NK-92 treated with Interleukin-12 subunit alpha and Interleukin-12 subunit beta, amount 100 ng/mL, for 24 hours (cell line): ENCODE results near the gene ENTREP1.
"Not testable (repeated sequence)": the region's sequence is repeated elsewhere in the genome, so short reads cannot be mapped to it uniquely, and the experiment has no call there.

Experiments
- DNase-seq: peaks from one replicate; lab custom pipeline; 2025; lab: John Stamatoyannopoulos, UW

The ENTREP1 gene

GRCh38 chr9:69411931-69412740 is 87.1 kb downstream of the ENTREP1 start:
- DNase-seq: no peak

- DNase-seq: no peak
Observed at GRCh38 chr9:69412741-69413150, 87.7 kb downstream of the ENTREP1 start.

- DNase-seq: no peak
Observed at GRCh38 chr9:69420611-69421270, 95.7 kb downstream of the ENTREP1 start.

- peak; percentile 37 for DNase-seq
Observed at GRCh38 chr9:69421908-69422801, 97.1 kb downstream of the ENTREP1 start.

GRCh38 chr9:69425136-69425801 is 100.3 kb downstream of the ENTREP1 start:
- no peak for DNase-seq

DNA sequence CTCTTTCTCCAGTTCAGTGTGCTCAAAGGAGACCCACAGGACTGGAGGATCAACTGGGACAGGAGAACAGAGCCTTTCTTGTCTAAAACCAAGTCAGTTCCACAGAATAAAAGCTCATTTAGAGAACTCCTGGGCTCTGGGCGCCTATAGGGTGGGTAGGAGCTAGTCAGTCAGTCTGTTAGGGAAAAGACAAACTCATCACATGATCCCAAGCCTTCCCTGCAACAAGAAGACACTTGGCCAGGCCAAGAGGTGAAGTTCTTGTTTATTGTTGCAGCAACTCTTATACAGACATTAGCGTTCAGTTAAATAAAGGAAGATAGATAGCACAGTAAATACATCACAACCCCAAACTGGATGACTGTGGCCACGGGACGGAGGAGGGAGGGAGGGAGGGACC is 102.3 kb downstream of the ENTREP1 start:
- no peak for DNase-seq

- DNase-seq: no peak
Observed at GRCh38 chr9:69428017-69428785, 103.2 kb downstream of the ENTREP1 start.

DNA sequence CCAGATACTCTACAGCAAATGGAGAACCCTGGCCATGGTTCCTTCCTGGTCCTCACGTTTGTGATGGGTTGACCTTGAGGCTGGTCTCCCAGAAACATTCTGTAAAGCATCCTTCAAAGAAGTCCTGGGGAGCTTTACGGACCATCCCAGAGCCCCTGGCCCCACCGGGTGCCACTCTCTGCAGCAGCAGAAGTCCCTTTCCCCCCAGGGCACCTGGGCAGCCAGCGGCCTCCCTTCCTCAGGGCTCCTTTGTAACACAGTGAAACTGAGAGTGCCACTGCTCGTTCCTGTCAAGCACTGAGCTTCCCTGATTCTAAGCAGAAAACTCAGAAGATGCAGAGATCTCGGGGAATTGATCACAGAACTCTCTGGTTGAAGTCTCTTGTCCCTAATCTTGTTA is 104.3 kb downstream of the ENTREP1 start:
- no peak for DNase-seq

DNA sequence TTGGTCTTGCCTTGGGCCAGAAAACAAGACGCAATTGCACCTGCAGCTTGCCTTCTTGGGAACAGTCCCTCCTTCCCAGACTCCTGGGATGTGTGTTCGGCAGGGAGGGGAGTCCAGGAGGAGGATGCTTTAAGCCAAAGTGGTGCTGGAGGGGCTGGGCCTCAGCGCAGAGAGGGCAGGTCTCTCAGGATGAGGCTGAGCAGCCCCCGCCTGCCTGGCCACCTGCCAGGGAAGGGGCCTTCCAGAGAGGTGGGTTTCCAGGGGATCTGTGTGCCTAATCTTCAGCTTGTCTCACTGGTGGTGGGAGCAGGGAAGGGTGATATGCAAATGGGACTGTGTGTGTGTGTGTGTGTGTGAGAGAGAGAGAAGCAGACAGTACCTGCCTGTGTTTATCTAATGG is 105.2 kb downstream of the ENTREP1 start:
- no peak for DNase-seq

GRCh38 chr9:69431203-69431602 is 106.2 kb downstream of the ENTREP1 start:
- DNase-seq: no peak

- peak; percentile 2 for DNase-seq
Observed at GRCh38 chr9:69431777-69432176, 106.8 kb downstream of the ENTREP1 start.

DNA sequence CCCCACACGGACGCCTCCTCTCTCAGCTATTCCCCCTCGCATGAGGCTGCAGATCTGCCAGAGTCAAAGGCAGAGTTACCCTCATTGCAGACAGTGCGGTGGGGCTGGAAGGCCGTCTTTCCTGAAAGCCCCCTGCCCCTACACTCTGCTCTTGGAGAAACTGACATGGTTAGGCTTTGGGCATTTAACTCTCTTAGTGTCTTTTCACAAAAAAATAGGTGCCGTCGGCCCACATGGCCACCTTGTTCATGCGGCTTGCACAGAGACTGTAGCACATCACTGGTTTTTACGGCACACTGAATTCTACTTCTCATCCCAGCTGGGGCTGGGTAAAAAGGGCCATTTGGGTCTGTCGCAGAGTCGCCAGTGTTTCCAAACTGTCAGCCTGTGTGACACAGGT is 107.6 kb downstream of the ENTREP1 start:
- DNase-seq: no peak

DNA sequence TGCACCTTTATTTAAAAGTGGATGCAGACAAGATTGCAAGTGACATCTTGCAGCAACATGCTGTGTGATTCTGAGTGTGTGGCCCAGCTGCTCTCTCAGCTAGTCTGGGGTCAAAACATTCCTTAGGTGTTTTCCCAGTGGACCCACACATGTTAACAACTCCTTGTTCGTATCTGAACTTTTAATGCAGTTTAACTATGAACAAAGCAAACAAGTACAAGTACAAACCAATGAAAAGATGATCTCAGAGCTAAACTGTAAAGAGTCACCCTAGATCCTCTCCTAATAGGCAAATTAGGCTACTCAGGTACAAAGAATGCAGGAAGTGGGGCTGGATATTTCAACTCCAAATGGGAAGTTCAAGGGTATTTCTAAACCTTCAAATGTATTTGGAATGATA is 108.4 kb downstream of the ENTREP1 start:
- DNase-seq: no peak

DNA sequence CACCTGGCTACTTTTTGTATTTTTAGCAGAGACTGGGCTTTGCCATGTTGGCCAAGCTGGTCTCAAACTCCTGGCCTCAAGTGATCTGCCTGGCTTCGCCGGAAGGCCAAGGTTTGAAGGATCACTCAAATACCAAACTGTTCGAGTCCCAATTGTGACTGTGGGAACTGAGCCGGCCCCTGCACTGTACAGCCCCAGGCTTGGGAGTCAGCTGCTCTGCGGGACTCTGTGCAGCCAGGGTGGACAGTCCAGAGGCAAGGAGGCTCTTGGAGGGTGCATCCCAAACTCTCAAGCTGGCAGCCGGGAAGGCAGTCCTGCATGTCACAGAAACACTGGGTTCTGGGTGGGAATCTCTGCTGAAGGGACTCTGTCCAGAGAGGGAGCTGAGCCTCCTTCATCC is 109.0 kb downstream of the ENTREP1 start:
- no peak for DNase-seq

- not testable (repeated sequence) for DNase-seq
Observed at GRCh38 chr9:69439654-69440053, 114.6 kb downstream of the ENTREP1 start.

DNA sequence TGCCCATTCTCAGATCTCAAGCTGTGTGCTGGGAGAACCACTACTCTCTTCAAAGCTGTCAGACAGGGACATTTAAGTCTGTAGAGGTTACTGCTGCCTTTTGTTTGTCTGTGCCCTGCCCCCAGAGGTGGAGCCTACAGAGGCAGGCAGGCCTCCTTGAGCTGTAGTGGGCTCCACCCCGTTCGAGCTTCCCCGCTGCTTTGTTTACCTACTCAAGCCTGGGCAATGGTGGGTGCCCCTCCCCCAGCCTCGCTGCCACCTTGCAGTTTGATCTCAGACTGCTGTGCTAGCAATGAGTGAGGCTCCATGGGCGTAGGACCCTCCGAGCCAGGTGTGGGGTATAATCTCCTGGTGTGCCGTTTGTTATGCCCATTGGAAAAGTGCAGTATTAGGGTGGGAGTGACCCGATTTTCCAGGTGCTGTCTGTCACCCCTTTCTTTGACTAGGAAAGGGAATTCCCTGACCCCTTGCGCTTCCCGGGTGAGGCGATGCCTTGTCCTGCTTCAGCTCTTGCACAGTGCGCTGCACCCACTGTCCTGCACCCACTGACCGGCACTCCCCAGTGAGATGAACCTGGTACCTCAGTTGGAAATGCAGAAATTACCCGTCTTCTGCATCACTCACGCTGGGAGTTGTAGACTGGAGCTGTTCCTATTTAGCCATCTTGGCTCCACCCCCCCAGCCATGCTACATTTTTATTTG is 115.4 kb downstream of the ENTREP1 start:
- DNase-seq: not testable (repeated sequence)
